HG02610 (cell line): ENCODE measurements around the gene RABIF.

ENCODE experiments used
- ATAC-seq: cut with Tn5 transposase; IDR thresholded peaks from one replicate; pipeline ENCODE4 v1.9.1; 2021; ENCODE audit warnings: mild to moderate bottlenecking, moderate library complexity; ENCODE audit not compliant: unreplicated experiment

The RABIF gene

GRCh38 chr1:202879128-202879527 is 9.8 kb downstream of the RABIF start:
- ATAC-seq, result no peak

GRCh38 chr1:202873026-202873425 is 15.9 kb downstream of the RABIF start:
- no peak for ATAC-seq

- ATAC-seq, result no peak
These were observed 17.6 kb downstream of the RABIF start for GRCh38 chr1:202871367-202871766.

- ATAC-seq, result no peak
These were observed 26.0 kb downstream of the RABIF start for GRCh38 chr1:202862679-202863560.

GRCh38 chr1:202861420-202862132 is 27.4 kb downstream of the RABIF start:
- peak; percentile 88 for ATAC-seq

- ATAC-seq, result peak; percentile 26
These were observed 28.1 kb downstream of the RABIF start for GRCh38 chr1:202860744-202861419.

- ATAC-seq, result no peak
These were observed 30.0 kb downstream of the RABIF start for GRCh38 chr1:202858789-202859414.

GRCh38 chr1:202858331-202858730 is 30.6 kb downstream of the RABIF start:
- no peak for ATAC-seq

GRCh38 chr1:202857136-202857610 is 31.8 kb downstream of the RABIF start:
- no peak for ATAC-seq

- no peak for ATAC-seq
These were observed 32.9 kb downstream of the RABIF start for GRCh38 chr1:202856014-202856413.

- ATAC-seq, result no peak
These were observed 34.2 kb downstream of the RABIF start for GRCh38 chr1:202854787-202855186.

- no peak for ATAC-seq
These were observed 36.6 kb downstream of the RABIF start for GRCh38 chr1:202852163-202852904.

GRCh38 chr1:202850593-202851362 is 38.2 kb downstream of the RABIF start:
- ATAC-seq, result no peak

- peak; percentile 76 for ATAC-seq
These were observed 40.8 kb downstream of the RABIF start for GRCh38 chr1:202848191-202848542.

- no peak for ATAC-seq
These were observed 44.0 kb downstream of the RABIF start for GRCh38 chr1:202844935-202845334.

GRCh38 chr1:202844259-202844658 is 44.7 kb downstream of the RABIF start:
- ATAC-seq, result no peak

GRCh38 chr1:202843081-202843480 is 45.9 kb downstream of the RABIF start:
- no peak for ATAC-seq

- no peak for ATAC-seq
These were observed 51.1 kb downstream of the RABIF start for GRCh38 chr1:202837746-202838262.

- ATAC-seq, result no peak
These were observed 52.1 kb downstream of the RABIF start for GRCh38 chr1:202836623-202837403.
